LNCaP clone FGC (cell line): ENCODE data around the gene MAPK4.
A peak's percentile ranks its signal among the peaks of the same experiment; 100 is the strongest.

Experiments
- DNase-seq: peaks from one replicate; pipeline ENCODE4 v3.0.0-alpha.2; 2011; ENCODE audit warnings: low read depth
- H3K4me3 ChIP-seq: 2 replicates; pipeline ENCODE4 v1.5.1; 2011; ENCODE audit warnings: mild to moderate bottlenecking, low read depth, low read length, control low read depth
- CTCF ChIP-seq: IDR thresholded peaks from 2 replicates; pipeline ENCODE4 v1.5.1; 2012; ENCODE audit warnings: mild to moderate bottlenecking; ENCODE audit not compliant: control insufficient read depth, insufficient read depth; ENCODE audit errors: extremely low read depth

The MAPK4 gene

GRCh38 chr18:50578651-50579050 is 18.8 kb downstream of the MAPK4 start:
- H3K4me3 ChIP-seq: no peak overlapping the region
- no peak for DNase-seq
- 0 out of 2 replicates have a peak, but pooled peaks have one; percentile 3 for TF ChIP-seq CTCF

- DNase-seq: no peak
- TF ChIP-seq CTCF: no peak
- no peak overlapping the region for H3K4me3 ChIP-seq
These were observed 19.3 kb downstream of the MAPK4 start for GRCh38 chr18:50579061-50579774.

GRCh38 chr18:50581517-50581916 is 21.6 kb downstream of the MAPK4 start:
- no peak for DNase-seq
- no peak for TF ChIP-seq CTCF
- no peak overlapping the region for H3K4me3 ChIP-seq

GRCh38 chr18:50582500-50582899 is 22.6 kb downstream of the MAPK4 start:
- no peak for DNase-seq
- H3K4me3 ChIP-seq: no peak overlapping the region

GRCh38 chr18:50586710-50587109 is 26.8 kb downstream of the MAPK4 start:
- peak; percentile 40 for TF ChIP-seq CTCF
- no peak overlapping the region for H3K4me3 ChIP-seq
- no peak for DNase-seq

More at GRCh38 chr18:50582500-50582899, 22.6 kb downstream of the MAPK4 start:
- TF ChIP-seq CTCF: no peak

GRCh38 chr18:50590593-50590992 is 30.7 kb downstream of the MAPK4 start:
- no peak for TF ChIP-seq CTCF
- no peak overlapping the region for H3K4me3 ChIP-seq
- no peak for DNase-seq

- no peak for TF ChIP-seq CTCF
- DNase-seq: no peak
- H3K4me3 ChIP-seq: no peak overlapping the region
These were observed 34.1 kb downstream of the MAPK4 start for GRCh38 chr18:50594012-50594411.
